Measurements from ENCODE around the gene FAM83B. TPM values are rescaled to one million over a fixed set of nuclear protein-coding genes. Genes with fewer than 3 reads are reported as not detected.
"Not testable (repeated sequence)": the region's sequence is repeated elsewhere in the genome, so short reads cannot be mapped to it uniquely, and the experiment has no call there.

FAM83B gene
- polyA plus RNA-seq (2013) = 0.05 TPM

DNA sequence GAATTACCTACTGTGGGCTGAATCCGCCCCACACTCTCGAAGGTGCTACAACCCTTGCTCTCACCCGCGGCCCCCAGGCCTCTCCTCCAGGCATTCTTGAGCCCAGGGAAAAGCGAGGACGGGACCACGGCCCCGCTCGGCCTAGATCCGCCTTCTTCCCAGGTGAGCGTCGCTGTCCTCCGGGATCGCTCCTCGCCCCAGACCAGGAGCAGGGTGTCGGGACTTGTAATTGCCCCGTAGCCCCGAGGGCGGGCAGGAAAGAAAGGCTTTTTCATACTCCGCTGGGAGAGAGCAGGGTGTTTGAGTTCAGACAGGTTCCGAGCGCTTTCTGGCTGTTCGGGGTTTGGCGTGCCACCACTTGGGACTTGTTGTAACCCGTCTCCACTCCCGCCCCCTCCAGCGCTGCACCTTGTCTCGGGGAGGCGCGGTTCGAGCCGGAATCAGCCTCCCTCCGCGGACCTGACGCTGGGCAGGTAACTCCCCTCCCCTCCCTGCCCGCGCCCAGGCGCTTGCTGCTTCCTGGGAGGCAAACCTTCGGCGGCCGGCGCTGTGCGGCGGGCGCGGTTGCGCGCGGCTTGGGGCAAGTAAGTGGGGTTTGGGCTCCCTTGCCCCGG is at the start of gene FAM83B:
Gene FAM83B, plus strand, starts transcription at position 529 of the 614 bp plus-strand sequence. CDS start 23,476 bp downstream, outside the sequence.
- POLR2A ChIA-PET = no interaction called here
- H3K4me3 ChIP-seq (ENCODE audit: control insufficient read depth in 1 of 7, extremely low read depth in 1 of 7, insufficient read depth in 4 of 7, low read depth in 2 of 7, low read length in 6 of 7) = peak within 1 kb of the TSS in 6 of 7 experiments; percentile 23 to 77 (median 53)

DNA sequence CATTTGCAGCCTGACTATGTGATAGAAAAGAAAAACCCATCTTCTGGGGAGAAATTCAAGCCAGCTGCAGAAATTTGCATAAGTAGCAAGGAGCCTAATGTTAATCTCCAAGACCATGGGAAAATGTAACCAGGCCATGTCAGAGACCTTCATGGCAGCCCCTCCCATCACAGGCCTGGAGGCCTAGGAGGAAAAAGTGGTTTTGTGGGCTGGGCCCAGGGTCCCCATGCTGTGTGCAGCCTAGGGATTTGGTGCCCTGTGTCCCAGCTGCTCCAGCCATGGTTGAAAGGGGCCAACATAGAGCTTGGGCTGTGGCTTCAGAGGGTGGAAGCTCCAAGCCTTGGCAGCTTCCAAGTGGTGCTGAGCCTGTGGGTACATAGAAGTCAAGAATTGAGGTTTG is 49.7 kb upstream of the FAM83B start:
- DNase-seq; H3K27me3 ChIP-seq (replicated peaks in 2 of 5; ENCODE audit: control insufficient read depth in 4 of 5, insufficient read depth in 5 of 5, low read length in 4 of 5); POLR2A ChIA-PET; CTCF ChIA-PET; H3K9me3 ChIP-seq (ENCODE audit: control extremely low read depth in 1 of 5, control insufficient read depth in 4 of 5, insufficient read depth in 2 of 5, low read depth in 1 of 5, low read length in 4 of 5); H3K4me3 ChIP-seq (ENCODE audit: control insufficient read depth in 1 of 7, extremely low read depth in 1 of 7, insufficient read depth in 4 of 7, low read depth in 2 of 7, low read length in 6 of 7); H3K4me1 ChIP-seq (ENCODE audit: control extremely low read depth in 1 of 4, control insufficient read depth in 4 of 4, insufficient read depth in 4 of 4, low read length in 3 of 4); H3K27ac ChIP-seq (ENCODE audit: insufficient read depth in 1 of 2, low read depth in 1 of 2, low read length in 2 of 2, poor library complexity in 1 of 2, severe bottlenecking in 2 of 2); H3K36me3 ChIP-seq (ENCODE audit: control insufficient read depth in 4 of 4, insufficient read depth in 4 of 4, low read length in 3 of 4): not testable (repeated sequence)

More for the DNA sequence above, at the start of gene FAM83B:
- Histone ChIP-seq H3K9me3 (ENCODE audit: control extremely low read depth in 1 of 5, control insufficient read depth in 4 of 5, insufficient read depth in 2 of 5, low read depth in 1 of 5, low read length in 4 of 5) (no peaks in the 10 kb centered on the region), H3K27ac (ENCODE audit: insufficient read depth in 1 of 2, low read depth in 1 of 2, low read length in 2 of 2, poor library complexity in 1 of 2, severe bottlenecking in 2 of 2) (no peak within 1 kb of the TSS), H3K4me1 (ENCODE audit: control extremely low read depth in 1 of 4, control insufficient read depth in 4 of 4, insufficient read depth in 4 of 4, low read length in 3 of 4) (peaks cover 0 to 12% (median 7%) of the 10 kb centered on the region in 4 experiments), H3K36me3 (ENCODE audit: control insufficient read depth in 4 of 4, insufficient read depth in 4 of 4, low read length in 3 of 4) (no peaks in the 10 kb centered on the region), H3K27me3 (replicated peaks in 2 of 5; ENCODE audit: control insufficient read depth in 4 of 5, insufficient read depth in 5 of 5, low read length in 4 of 5) (peaks cover 0 to 34% (median 26%) of the 10 kb centered on the region in 5 experiments)
- CTCF ChIA-PET = no interaction called here
- 17% methylated on average over 30 of the region's 50 CpGs for WGBS (ENCODE audit: insufficient coverage)
- peak in 2 of 3 donors; percentile 1 to 29 for DNase-seq

GRCh38 chr6:54800050-54800600 is 46.4 kb upstream of the FAM83B start:
- Histone ChIP-seq H3K4me3 (ENCODE audit: control insufficient read depth in 1 of 7, extremely low read depth in 1 of 7, insufficient read depth in 4 of 7, low read depth in 2 of 7, low read length in 6 of 7) (no peak overlapping the region), H3K4me1 (ENCODE audit: control extremely low read depth in 1 of 4, control insufficient read depth in 4 of 4, insufficient read depth in 4 of 4, low read length in 3 of 4) (no peaks in the 10 kb centered on the region), H3K27ac (ENCODE audit: insufficient read depth in 1 of 2, low read depth in 1 of 2, low read length in 2 of 2, poor library complexity in 1 of 2, severe bottlenecking in 2 of 2) (no peak overlapping the region), H3K9me3 (ENCODE audit: control extremely low read depth in 1 of 5, control insufficient read depth in 4 of 5, insufficient read depth in 2 of 5, low read depth in 1 of 5, low read length in 4 of 5) (no peaks in the 10 kb centered on the region), H3K36me3 (ENCODE audit: control insufficient read depth in 4 of 4, insufficient read depth in 4 of 4, low read length in 3 of 4) (no peaks in the 10 kb centered on the region), H3K27me3 (replicated peaks in 2 of 5; ENCODE audit: control insufficient read depth in 4 of 5, insufficient read depth in 5 of 5, low read length in 4 of 5) (no peaks in the 10 kb centered on the region)
- WGBS (ENCODE audit: insufficient coverage) = 86% methylated on average over 1 of the region's 4 CpGs
- no peak for DNase-seq
- ChIA-PET POLR2A (no interaction called here), CTCF (no interaction called here)

- H3K9me3 ChIP-seq (ENCODE audit: control extremely low read depth in 1 of 5, control insufficient read depth in 4 of 5, insufficient read depth in 2 of 5, low read depth in 1 of 5, low read length in 4 of 5) = no peaks in the 10 kb centered on the region
- no peaks in the 10 kb centered on the region for H3K4me1 ChIP-seq (ENCODE audit: control extremely low read depth in 1 of 4, control insufficient read depth in 4 of 4, insufficient read depth in 4 of 4, low read length in 3 of 4)
- POLR2A ChIA-PET = no interaction called here
- H3K4me3 ChIP-seq (ENCODE audit: control insufficient read depth in 1 of 7, extremely low read depth in 1 of 7, insufficient read depth in 4 of 7, low read depth in 2 of 7, low read length in 6 of 7) = no peak overlapping the region
- CTCF ChIA-PET = no interaction called here
- no peaks in the 10 kb centered on the region for H3K27me3 ChIP-seq (replicated peaks in 2 of 5; ENCODE audit: control insufficient read depth in 4 of 5, insufficient read depth in 5 of 5, low read length in 4 of 5)
- no peak for DNase-seq
- H3K36me3 ChIP-seq (ENCODE audit: control insufficient read depth in 4 of 4, insufficient read depth in 4 of 4, low read length in 3 of 4) = no peaks in the 10 kb centered on the region
- H3K27ac ChIP-seq (ENCODE audit: insufficient read depth in 1 of 2, low read depth in 1 of 2, low read length in 2 of 2, poor library complexity in 1 of 2, severe bottlenecking in 2 of 2) = no peak overlapping the region
These were observed 45.3 kb upstream of the FAM83B start for GRCh38 chr6:54801244-54801643.

GRCh38 chr6:54801669-54802068 is 44.9 kb upstream of the FAM83B start:
- ChIA-PET CTCF (no interaction called here), POLR2A (no interaction called here)
- no CpG with 5 or more reads among the region's 1 CpG for WGBS (ENCODE audit: insufficient coverage)
- no peak for DNase-seq
- Histone ChIP-seq H3K36me3 (ENCODE audit: control insufficient read depth in 4 of 4, insufficient read depth in 4 of 4, low read length in 3 of 4) (no peaks in the 10 kb centered on the region), H3K4me1 (ENCODE audit: control extremely low read depth in 1 of 4, control insufficient read depth in 4 of 4, insufficient read depth in 4 of 4, low read length in 3 of 4) (no peaks in the 10 kb centered on the region), H3K4me3 (ENCODE audit: control insufficient read depth in 1 of 7, extremely low read depth in 1 of 7, insufficient read depth in 4 of 7, low read depth in 2 of 7, low read length in 6 of 7) (no peak overlapping the region), H3K27ac (ENCODE audit: insufficient read depth in 1 of 2, low read depth in 1 of 2, low read length in 2 of 2, poor library complexity in 1 of 2, severe bottlenecking in 2 of 2) (no peak overlapping the region), H3K9me3 (ENCODE audit: control extremely low read depth in 1 of 5, control insufficient read depth in 4 of 5, insufficient read depth in 2 of 5, low read depth in 1 of 5, low read length in 4 of 5) (no peaks in the 10 kb centered on the region), H3K27me3 (replicated peaks in 2 of 5; ENCODE audit: control insufficient read depth in 4 of 5, insufficient read depth in 5 of 5, low read length in 4 of 5) (no peaks in the 10 kb centered on the region)

DNA sequence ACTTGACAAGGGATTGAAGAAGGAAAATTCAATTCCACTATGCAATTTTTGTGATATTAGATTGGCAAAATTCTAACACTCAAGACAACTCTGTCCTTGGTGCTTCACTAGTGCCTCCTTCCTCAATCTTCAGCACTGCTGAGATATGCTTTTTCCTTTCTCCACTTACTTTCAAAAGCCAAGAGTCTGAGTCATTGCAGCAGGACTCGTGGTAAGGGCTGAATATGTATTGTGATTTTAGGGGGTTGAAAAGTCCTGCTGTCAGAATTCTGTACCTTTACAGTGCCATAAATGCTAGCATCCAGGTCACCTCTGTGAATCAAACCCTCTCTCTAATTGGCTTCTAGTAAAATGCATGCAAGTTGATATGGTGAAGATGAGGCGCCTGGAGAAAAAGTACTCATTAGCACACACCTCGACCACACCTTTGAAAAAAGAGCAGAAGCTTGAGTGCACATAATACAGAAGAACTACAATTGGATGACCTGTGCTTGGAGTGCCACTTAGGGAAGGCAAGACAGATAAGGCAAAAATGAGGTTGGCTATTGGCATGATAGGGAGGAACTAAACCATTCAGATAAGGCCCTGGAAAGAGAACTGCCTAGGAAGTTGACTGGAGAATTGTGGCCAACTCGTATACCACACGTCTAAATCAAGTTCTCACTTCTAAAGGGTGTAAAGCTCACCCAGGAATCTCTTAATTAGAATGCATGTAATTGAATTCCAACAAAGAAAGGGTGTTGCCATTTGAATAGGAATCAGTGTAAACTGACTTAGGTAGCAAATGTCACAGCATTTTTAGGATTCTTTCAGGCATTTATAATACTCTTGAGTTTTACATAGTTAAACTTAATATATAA is 43.6 kb upstream of the FAM83B start:
- H3K27ac ChIP-seq (ENCODE audit: insufficient read depth in 1 of 2, low read depth in 1 of 2, low read length in 2 of 2, poor library complexity in 1 of 2, severe bottlenecking in 2 of 2) = no peak overlapping the region
- H3K9me3 ChIP-seq (ENCODE audit: control extremely low read depth in 1 of 5, control insufficient read depth in 4 of 5, insufficient read depth in 2 of 5, low read depth in 1 of 5, low read length in 4 of 5) = no peaks in the 10 kb centered on the region
- no peaks in the 10 kb centered on the region for H3K36me3 ChIP-seq (ENCODE audit: control insufficient read depth in 4 of 4, insufficient read depth in 4 of 4, low read length in 3 of 4)
- CTCF ChIA-PET = no interaction called here
- POLR2A ChIA-PET = no interaction called here
- H3K4me1 ChIP-seq (ENCODE audit: control extremely low read depth in 1 of 4, control insufficient read depth in 4 of 4, insufficient read depth in 4 of 4, low read length in 3 of 4) = no peaks in the 10 kb centered on the region
- no peak for DNase-seq
- no CpG with 5 or more reads among the region's 5 CpGs for WGBS (ENCODE audit: insufficient coverage)
- no peak overlapping the region for H3K4me3 ChIP-seq (ENCODE audit: control insufficient read depth in 1 of 7, extremely low read depth in 1 of 7, insufficient read depth in 4 of 7, low read depth in 2 of 7, low read length in 6 of 7)
- H3K27me3 ChIP-seq (replicated peaks in 2 of 5; ENCODE audit: control insufficient read depth in 4 of 5, insufficient read depth in 5 of 5, low read length in 4 of 5) = no peaks in the 10 kb centered on the region

DNA sequence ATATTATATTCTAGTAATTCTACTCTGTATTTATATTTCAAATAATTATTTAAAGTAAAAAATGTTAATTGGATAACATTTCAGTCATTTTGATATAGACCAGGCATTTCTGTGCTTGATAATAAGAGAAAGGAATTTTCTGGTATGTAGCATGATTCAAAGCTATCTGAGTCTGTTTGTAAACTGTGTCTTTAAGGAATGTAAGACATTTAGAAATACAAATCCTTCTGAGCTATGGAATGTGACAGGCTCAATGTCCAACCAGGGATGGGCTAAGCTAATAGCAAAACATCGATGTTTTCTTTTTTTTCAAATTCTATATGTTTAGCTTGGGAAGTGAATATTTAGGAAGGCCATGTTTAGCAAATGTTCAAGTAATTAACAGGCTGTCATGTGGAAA is 41.5 kb upstream of the FAM83B start:
- DNase-seq = no peak

More for the DNA sequence above, 41.5 kb upstream of the FAM83B start:
- H3K9me3 ChIP-seq (ENCODE audit: control extremely low read depth in 1 of 5, control insufficient read depth in 4 of 5, insufficient read depth in 2 of 5, low read depth in 1 of 5, low read length in 4 of 5) = no peaks in the 10 kb centered on the region
- no peaks in the 10 kb centered on the region for H3K4me1 ChIP-seq (ENCODE audit: control extremely low read depth in 1 of 4, control insufficient read depth in 4 of 4, insufficient read depth in 4 of 4, low read length in 3 of 4)
- H3K27me3 ChIP-seq (replicated peaks in 2 of 5; ENCODE audit: control insufficient read depth in 4 of 5, insufficient read depth in 5 of 5, low read length in 4 of 5) = no peaks in the 10 kb centered on the region
- H3K27ac ChIP-seq (ENCODE audit: insufficient read depth in 1 of 2, low read depth in 1 of 2, low read length in 2 of 2, poor library complexity in 1 of 2, severe bottlenecking in 2 of 2) = no peak overlapping the region
- CTCF ChIA-PET = no interaction called here
- WGBS (ENCODE audit: insufficient coverage) = 100% methylated on average over 1 of the region's 1 CpG
- H3K36me3 ChIP-seq (ENCODE audit: control insufficient read depth in 4 of 4, insufficient read depth in 4 of 4, low read length in 3 of 4) = no peaks in the 10 kb centered on the region
- POLR2A ChIA-PET = no interaction called here
- no peak overlapping the region for H3K4me3 ChIP-seq (ENCODE audit: control insufficient read depth in 1 of 7, extremely low read depth in 1 of 7, insufficient read depth in 4 of 7, low read depth in 2 of 7, low read length in 6 of 7)
